Iris pigment epithelial cell (primary cell): ENCODE results near the gene MYO5B.
"Not testable (repeated sequence)": the region's sequence is repeated elsewhere in the genome, so short reads cannot be mapped to it uniquely, and the experiment has no call there.

Experiments used
- DNase-seq: peaks from one replicate; pipeline ENCODE4 v3.0.0-alpha.2; 2011; ENCODE audit warnings: low read depth

MYO5B gene

GRCh38 chr18:50099725-50100407, 95.1 kb downstream of the MYO5B start:
- DNase-seq = peak; percentile 78

GRCh38 chr18:50097702-50098101, 97.2 kb downstream of the MYO5B start:
- no peak for DNase-seq

- no peak for DNase-seq
Measured at GRCh38 chr18:50096766-50097435, 98.0 kb downstream of the MYO5B start.

- DNase-seq = not testable (repeated sequence)
Measured at GRCh38 chr18:50094786-50095185, 100.2 kb downstream of the MYO5B start.

- no peak for DNase-seq
Measured at GRCh38 chr18:50094221-50094773, 100.7 kb downstream of the MYO5B start.

- no peak for DNase-seq
Measured at GRCh38 chr18:50093366-50094064, 101.4 kb downstream of the MYO5B start.

GRCh38 chr18:50092245-50092805, 102.6 kb downstream of the MYO5B start:
- no peak for DNase-seq

GRCh38 chr18:50091509-50092244, 103.3 kb downstream of the MYO5B start:
- DNase-seq = no peak

GRCh38 chr18:50090370-50091312, 104.3 kb downstream of the MYO5B start:
- no peak for DNase-seq

GRCh38 chr18:50089702-50090101, 105.2 kb downstream of the MYO5B start:
- DNase-seq = no peak

- no peak for DNase-seq
Measured at GRCh38 chr18:50083708-50084107, 111.2 kb downstream of the MYO5B start.

GRCh38 chr18:50080932-50081560, 113.9 kb downstream of the MYO5B start:
- peak; percentile 7 for DNase-seq

- no peak for DNase-seq
Measured at GRCh38 chr18:50080316-50080715, 114.6 kb downstream of the MYO5B start.

- DNase-seq = no peak
Measured at GRCh38 chr18:50079571-50080295, 115.2 kb downstream of the MYO5B start.

- DNase-seq = no peak
Measured at GRCh38 chr18:50076277-50076676, 118.7 kb downstream of the MYO5B start.

GRCh38 chr18:50075772-50076171, 119.2 kb downstream of the MYO5B start:
- DNase-seq = peak; percentile 3

GRCh38 chr18:50074404-50074803, 120.5 kb downstream of the MYO5B start:
- DNase-seq = no peak

GRCh38 chr18:50073319-50073718, 121.6 kb downstream of the MYO5B start:
- no peak for DNase-seq

- no peak for DNase-seq
Measured at GRCh38 chr18:50072146-50072545, 122.8 kb downstream of the MYO5B start.
